GM12891 (cell line): ENCODE measurements around the gene KCNH1.

Experiments
- POLR2A ChIP-seq: IDR thresholded peaks from 2 replicates; pipeline ENCODE4 v1.6.1; 2011; ENCODE audit warnings: low read depth, low read length, control low read depth
- POLR2AphosphoS5 ChIP-seq: IDR thresholded peaks from 2 replicates; pipeline ENCODE4 v1.6.1; 2011; ENCODE audit warnings: low read depth, low read length, control low read depth
- SPI1 ChIP-seq: IDR thresholded peaks from 2 replicates; pipeline ENCODE4 v1.6.1; 2011; ENCODE audit warnings: low read depth, low read length, control low read depth
- TAF1 ChIP-seq: IDR thresholded peaks from 2 replicates; pipeline ENCODE4 v1.6.1; 2011; ENCODE audit warnings: low read depth, low read length, control low read depth

DNA sequence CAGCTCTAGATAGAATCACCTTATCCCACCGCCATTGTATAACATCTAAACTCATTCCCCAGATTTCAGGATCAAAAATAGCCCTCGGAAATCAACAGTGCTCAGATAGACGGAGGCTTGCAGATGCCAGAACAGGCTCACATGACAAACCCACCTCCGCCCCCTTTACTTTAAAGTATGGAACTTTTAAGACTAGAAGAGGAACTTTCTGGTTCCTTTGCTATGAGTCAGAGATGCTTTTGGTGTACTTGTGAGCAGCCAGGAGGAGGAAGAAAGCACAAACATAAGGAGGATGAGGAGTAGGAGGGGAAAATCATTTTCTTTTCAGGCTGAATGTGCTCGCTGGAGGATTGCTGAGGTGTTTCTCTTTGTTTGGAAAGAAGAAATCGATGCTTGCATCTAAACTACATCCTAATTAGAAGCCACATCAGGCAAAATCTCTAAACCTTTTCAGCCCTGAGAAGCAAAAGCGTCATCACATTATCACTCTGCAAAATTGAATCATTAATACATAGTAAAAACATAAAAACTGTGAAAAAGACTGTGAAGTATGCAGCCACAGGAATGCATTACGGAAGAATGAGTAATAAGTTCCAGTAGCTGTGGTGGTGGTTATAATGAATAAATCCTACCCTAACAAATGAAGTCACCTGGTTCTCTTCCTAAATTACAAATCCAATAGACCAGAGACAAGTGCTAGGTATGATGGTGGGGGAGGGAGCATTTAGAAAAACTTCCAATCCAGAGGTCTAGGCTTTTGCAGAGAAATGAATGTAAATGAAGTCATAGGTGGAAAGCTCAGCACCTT lies 251.3 kb downstream of the KCNH1 start:
- no peak for TF ChIP-seq POLR2AphosphoS5
- no peak for TF ChIP-seq POLR2A
- TF ChIP-seq TAF1, result no peak
- TF ChIP-seq SPI1, result no peak
